Measurements from ENCODE around the gene ZKSCAN3. TPM values are rescaled to one million over a fixed set of nuclear protein-coding genes. Genes with fewer than 3 reads are reported as not detected.

Gene ZKSCAN3
- total RNA-seq, 3 donors from 2014 or later, result 3.4 to 6.4 (median 3.6) TPM

GRCh38 chr6:28345201-28345600 is 4.5 kb upstream of the ZKSCAN3 start:
- TF ChIP-seq POLR2AphosphoS5 (IDR thresholded peaks at IDR 0.05), result no peak
- no peak for TF ChIP-seq POLR2A (IDR thresholded peaks at IDR 0.05)
- no peak for TF ChIP-seq CTCF (IDR thresholded peaks at IDR 0.05)
- no peaks in the 10 kb centered on the region for H3K9me3 ChIP-seq
- no peaks in the 10 kb centered on the region for H3K4me1 ChIP-seq
- intact Hi-C loops (cut with DNase I; ENCODE audit: low total_unique reads), result no loop called here
- no peak for DNase-seq (ENCODE audit: low spot score in 2 of 2)
- H3K27me3 ChIP-seq, result no peaks in the 10 kb centered on the region
- no peaks in the 10 kb centered on the region for H3K36me3 ChIP-seq
- H3K4me3 ChIP-seq, result no peak overlapping the region
- no peak overlapping the region for H3K27ac ChIP-seq

GRCh38 chr6:28347119-28347518 is 2.6 kb upstream of the ZKSCAN3 start:
- no peak overlapping the region for H3K27ac ChIP-seq
- no peak overlapping the region for H3K4me3 ChIP-seq
- TF ChIP-seq POLR2A (IDR thresholded peaks at IDR 0.05) (no peak), CTCF (IDR thresholded peaks at IDR 0.05) (no peak), POLR2AphosphoS5 (IDR thresholded peaks at IDR 0.05) (no peak)
- intact Hi-C loops (cut with DNase I; ENCODE audit: low total_unique reads), result no loop called here
- no peaks in the 10 kb centered on the region for H3K9me3 ChIP-seq
- DNase-seq (ENCODE audit: low spot score in 2 of 2), result no peak
- H3K4me1 ChIP-seq, result peaks cover 0 to 4% of the 10 kb centered on the region in 2 donors
- no peaks in the 10 kb centered on the region for H3K36me3 ChIP-seq
- H3K27me3 ChIP-seq, result no peaks in the 10 kb centered on the region

GRCh38 chr6:28349344-28349891 is 329 bp upstream of the ZKSCAN3 start:
- Histone ChIP-seq H3K9me3 (no peaks in the 10 kb centered on the region), H3K4me3 (peak overlapping the region; percentile 64 to 80 (median 70)), H3K4me1 (peaks cover 0 to 4% of the 10 kb centered on the region in 2 donors), H3K27me3 (no peaks in the 10 kb centered on the region), H3K27ac (peak overlapping the region; percentile 62 to 67), H3K36me3 (no peaks in the 10 kb centered on the region)
- DNase-seq (ENCODE audit: low spot score in 2 of 2), result no peak
- intact Hi-C loops (cut with DNase I; ENCODE audit: low total_unique reads), result no loop called here
- TF ChIP-seq POLR2A (IDR thresholded peaks at IDR 0.05), result no peak
- no peak for TF ChIP-seq POLR2AphosphoS5 (IDR thresholded peaks at IDR 0.05)
- TF ChIP-seq CTCF (IDR thresholded peaks at IDR 0.05), result no peak

GRCh38 chr6:28351087-28351486 is 1.3 kb downstream of the ZKSCAN3 start:
- no peak for TF ChIP-seq POLR2A (IDR thresholded peaks at IDR 0.05)
- TF ChIP-seq POLR2AphosphoS5 (IDR thresholded peaks at IDR 0.05), result no peak
- TF ChIP-seq CTCF (IDR thresholded peaks at IDR 0.05), result no peak
- no peaks in the 10 kb centered on the region for H3K36me3 ChIP-seq
- intact Hi-C loops (cut with DNase I; ENCODE audit: low total_unique reads), result no loop called here
- no peaks in the 10 kb centered on the region for H3K27me3 ChIP-seq
- no peak overlapping the region for H3K27ac ChIP-seq
- DNase-seq (ENCODE audit: low spot score in 2 of 2), result no peak
- H3K9me3 ChIP-seq, result no peaks in the 10 kb centered on the region
- peak overlapping the region in 2 of 3 donors; percentile 70 to 80 for H3K4me3 ChIP-seq
- H3K4me1 ChIP-seq, result peaks cover 0 to 4% of the 10 kb centered on the region in 2 donors

GRCh38 chr6:28351493-28351925 is 1.8 kb downstream of the ZKSCAN3 start:
- no peak for DNase-seq (ENCODE audit: low spot score in 2 of 2)
- H3K27ac ChIP-seq, result no peak overlapping the region
- TF ChIP-seq POLR2A (IDR thresholded peaks at IDR 0.05), result no peak
- TF ChIP-seq POLR2AphosphoS5 (IDR thresholded peaks at IDR 0.05), result no peak
- TF ChIP-seq CTCF (IDR thresholded peaks at IDR 0.05), result no peak
- peaks cover 4% of the 10 kb centered on the region in 2 donors for H3K4me1 ChIP-seq
- H3K9me3 ChIP-seq, result no peaks in the 10 kb centered on the region
- peak overlapping the region in 1 of 3 donors; percentile 70 for H3K4me3 ChIP-seq
- no peaks in the 10 kb centered on the region for H3K27me3 ChIP-seq
- no peaks in the 10 kb centered on the region for H3K36me3 ChIP-seq
- intact Hi-C loops (cut with DNase I; ENCODE audit: low total_unique reads), result no loop called here
